B cell (primary cell): ENCODE results near the gene FAM83G.

Experiments used
- EZH2 ChIP-seq: IDR thresholded peaks from 2 replicates; pipeline ENCODE4 v1.6.1; 2012; ENCODE audit warnings: borderline replicate concordance, low read depth, mild to moderate bottlenecking, moderate library complexity, low read length; ENCODE audit not compliant: insufficient read depth, poor library complexity, severe bottlenecking
- TF ChIP-seq, protein P1 (sequence below): fragments of 200-600 bp; IDR thresholded peaks from one replicate; pipeline ENCODE4 v1.8.0; 2022; ENCODE audit warnings: antibody characterized with exemption, mild to moderate bottlenecking

- TF ChIP-seq, protein P1, sequence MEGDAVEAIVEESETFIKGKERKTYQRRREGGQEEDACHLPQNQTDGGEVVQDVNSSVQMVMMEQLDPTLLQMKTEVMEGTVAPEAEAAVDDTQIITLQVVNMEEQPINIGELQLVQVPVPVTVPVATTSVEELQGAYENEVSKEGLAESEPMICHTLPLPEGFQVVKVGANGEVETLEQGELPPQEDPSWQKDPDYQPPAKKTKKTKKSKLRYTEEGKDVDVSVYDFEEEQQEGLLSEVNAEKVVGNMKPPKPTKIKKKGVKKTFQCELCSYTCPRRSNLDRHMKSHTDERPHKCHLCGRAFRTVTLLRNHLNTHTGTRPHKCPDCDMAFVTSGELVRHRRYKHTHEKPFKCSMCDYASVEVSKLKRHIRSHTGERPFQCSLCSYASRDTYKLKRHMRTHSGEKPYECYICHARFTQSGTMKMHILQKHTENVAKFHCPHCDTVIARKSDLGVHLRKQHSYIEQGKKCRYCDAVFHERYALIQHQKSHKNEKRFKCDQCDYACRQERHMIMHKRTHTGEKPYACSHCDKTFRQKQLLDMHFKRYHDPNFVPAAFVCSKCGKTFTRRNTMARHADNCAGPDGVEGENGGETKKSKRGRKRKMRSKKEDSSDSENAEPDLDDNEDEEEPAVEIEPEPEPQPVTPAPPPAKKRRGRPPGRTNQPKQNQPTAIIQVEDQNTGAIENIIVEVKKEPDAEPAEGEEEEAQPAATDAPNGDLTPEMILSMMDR: no peak
- no peak for TF ChIP-seq EZH2
These were observed 12.0 kb downstream of the FAM83G start for GRCh38 chr17:18992454-18993130.
